CD4-positive, alpha-beta T cell (primary cell): ENCODE results near the gene DNAH3. TPM values are rescaled to one million over a fixed set of nuclear protein-coding genes. Genes with fewer than 3 reads are reported as not detected.
A peak's percentile ranks its signal among the peaks of the same experiment; 100 is the strongest.

Experiments used
- ATAC-seq: fragments of 200-7000 bp; cut with Tn5 transposase; one replicate; pipeline ENCODE4 v1.10.0; 2022; ENCODE audit warnings: mild to moderate bottlenecking; ENCODE audit not compliant: poor library complexity
- CTCF ChIA-PET: fragments of 350-600 bp; sonication (Branson Sonifier 250); formaldehyde crosslinking; loops from one replicate; lab custom pipeline; 2021; ENCODE audit warnings: antibody characterized with exemption, inconsistent platforms; lab: Charles Lee
- POLR2A ChIA-PET: fragments of 350-600 bp; sonication (Branson Sonifier 250); formaldehyde crosslinking; loops from one replicate; lab custom pipeline; 2021; ENCODE audit warnings: antibody characterized with exemption, inconsistent platforms; lab: Charles Lee
- DNase-seq, 14 experiments: peaks; one replicate each; pipeline ENCODE4 v3.0.0-alpha.2; 2013 to 2020; ENCODE audit warnings: mixed read lengths in 2 of 14
- H3K27ac ChIP-seq, 2 donors: one replicate each; pipeline versions ENCODE4 v1.5.1 to v1.7.0; 2013; ENCODE audit warnings: low read length in 2 of 2, low read depth in 1 of 2, mild to moderate bottlenecking in 1 of 2
- H3K27me3 ChIP-seq, 2 experiments: 1 replicate in 1 of 2; 2 replicates in 1 of 2; pipeline versions ENCODE4 v1.6.1 to v1.7.0; 2013; ENCODE audit warnings: low read length in 2 of 2, control low read depth in 1 of 2, mild to moderate bottlenecking in 1 of 2, moderate library complexity in 1 of 2; ENCODE audit not compliant: insufficient read depth in 2 of 2, control insufficient read depth in 1 of 2
- H3K36me3 ChIP-seq: one replicate; pipeline ENCODE4 v1.6.1; 2013; ENCODE audit warnings: low read length, control low read depth; ENCODE audit not compliant: insufficient read depth
- H3K4me1 ChIP-seq: one replicate; pipeline ENCODE4 v1.6.1; 2013; ENCODE audit warnings: low read length, control low read depth; ENCODE audit not compliant: insufficient read depth
- H3K4me3 ChIP-seq: one replicate; pipeline ENCODE4 v1.5.1; 2013; ENCODE audit warnings: mild to moderate bottlenecking, low read length, moderate library complexity
- H3K9me3 ChIP-seq, 2 experiments: 1 replicate in 1 of 2; 2 replicates in 1 of 2; pipeline versions ENCODE4 v1.6.1 to v1.7.0; 2013; ENCODE audit warnings: low read length in 2 of 2, mild to moderate bottlenecking in 2 of 2, control low read depth in 1 of 2, moderate library complexity in 1 of 2; ENCODE audit not compliant: control insufficient read depth in 1 of 2, insufficient read depth in 1 of 2
- H3K27ac Mint-ChIP-seq: one replicate; pipeline ENCODE4 v1.8.0; 2020; ENCODE audit warnings: mixed read lengths
- H3K27me3 Mint-ChIP-seq: one replicate; pipeline ENCODE4 v1.8.0; 2021; ENCODE audit warnings: mixed read lengths
- H3K36me3 Mint-ChIP-seq: one replicate; pipeline ENCODE4 v1.8.0; 2021; ENCODE audit warnings: low read depth, mixed read lengths
- H3K4me1 Mint-ChIP-seq: one replicate; pipeline ENCODE4 v1.8.0; 2021; ENCODE audit warnings: low read depth, mixed read lengths
- H3K4me3 Mint-ChIP-seq: one replicate; pipeline ENCODE4 v1.8.0; 2020; ENCODE audit warnings: mild to moderate bottlenecking, mixed read lengths
- H3K9me3 Mint-ChIP-seq: one replicate; pipeline ENCODE4 v1.8.0; 2020; ENCODE audit warnings: mixed read lengths
- CTCF ChIP-seq: fragments of 200-600 bp; IDR thresholded peaks from one replicate; pipeline ENCODE4 v1.8.0; 2022; ENCODE audit warnings: antibody characterized with exemption, mild to moderate bottlenecking
- intact Hi-C, 2 experiments: fragments of 100-400 bp; cut with DNase I in 1 of 2; cut with micrococcal nuclease in 1 of 2; formaldehyde crosslinking; loops; one replicate each; pipeline versions ENCODE4 v1.15.1 to v1.9.0; 2023 to 2025; cut with DNase I, micrococcal nuclease
- total RNA-seq, 174 experiments: library from RNA in 2 of 174; stranded (reverse) in 2 of 174; gene quantifications; one replicate each; pipeline ENCODE4 v1.2.3 and lab custom pipeline; 2021 to 2026

DNAH3 gene
- total RNA-seq, 2 experiments from 2014 or later: not detected

- peak overlapping the region; percentile 95 for H3K27ac Mint-ChIP-seq
- intact Hi-C loops: loop anchor here (5.0 to 10.0 kb wide), 4 partner anchors 97 to 1839 kb away; partner anchors contain the start of genes LDAF1 (in 2 of the 2), CCP110 (in 1 of the 2), COQ7 (in 1 of the 2) and ERI2 (in 1 of the 2)
- Histone ChIP-seq H3K4me1 (peaks cover 43% of the 10 kb centered on the region), H3K36me3 (no peaks in the 10 kb centered on the region), H3K9me3 (no peaks in the 10 kb centered on the region), H3K27me3 (no peaks in the 10 kb centered on the region), H3K27ac (peak overlapping the region; percentile 16 to 59), H3K4me3 (no peak overlapping the region)
- H3K36me3 Mint-ChIP-seq: peaks cover 18% of the 10 kb centered on the region
- H3K9me3 Mint-ChIP-seq: no peaks in the 10 kb centered on the region
- DNase-seq (peak in 1 of 14 experiments; percentile 23), ATAC-seq (no peak)
- peaks cover 74% of the 10 kb centered on the region for H3K4me1 Mint-ChIP-seq
- no peaks in the 10 kb centered on the region for H3K27me3 Mint-ChIP-seq
- POLR2A ChIA-PET: interaction anchor here (0.9 to 1.6 kb wide), 2 partner anchors 9 to 25 kb away, joined by 3 to 4 read pairs; no protein-coding TSS in a partner anchor
- CTCF ChIA-PET: interaction anchor here (0.6 kb wide), 1 partner anchor 396 kb away, joined by 3 read pairs; no protein-coding TSS in a partner anchor
- H3K4me3 Mint-ChIP-seq: peak overlapping the region; percentile 61
- no peak for TF ChIP-seq CTCF
Observed at GRCh38 chr16:20903899-20904506, 246.6 kb downstream of the DNAH3 start.

- intact Hi-C loops: loop anchor here (5.0 to 10.0 kb wide), 4 partner anchors 96 to 1839 kb away; partner anchors contain the start of genes LDAF1 (in 2 of the 2), CCP110 (in 1 of the 2), COQ7 (in 1 of the 2) and ERI2 (in 1 of the 2)
- peak overlapping the region; percentile 61 for H3K4me3 Mint-ChIP-seq
- H3K27ac ChIP-seq: peak overlapping the region; percentile 16 to 59
Observed at GRCh38 chr16:20903116-20903898, 247.3 kb downstream of the DNAH3 start.

More at GRCh38 chr16:20903116-20903898, 247.3 kb downstream of the DNAH3 start:
- ATAC-seq (no peak), DNase-seq (no peak)
- ChIA-PET CTCF (interaction anchor here (0.6 kb wide), 1 partner anchor 397 kb away, joined by 3 read pairs; no protein-coding TSS in a partner anchor), POLR2A (interaction anchor here (0.9 to 1.6 kb wide), 2 partner anchors 9 to 24 kb away, joined by 3 to 4 read pairs; no protein-coding TSS in a partner anchor)
- Histone ChIP-seq H3K4me1 (peaks cover 46% of the 10 kb centered on the region), H3K27me3 (no peaks in the 10 kb centered on the region), H3K9me3 (no peaks in the 10 kb centered on the region), H3K36me3 (no peaks in the 10 kb centered on the region), H3K4me3 (no peak overlapping the region)
- Mint-ChIP-seq H3K4me1 (peaks cover 81% of the 10 kb centered on the region), H3K9me3 (no peaks in the 10 kb centered on the region), H3K27me3 (no peaks in the 10 kb centered on the region), H3K36me3 (peaks cover 20% of the 10 kb centered on the region), H3K27ac (peak overlapping the region; percentile 95)
- no peak for TF ChIP-seq CTCF
